PFSK-1 (cell line): ENCODE data around the gene OR1I1.

Experiments used
- FOXP2 ChIP-seq: optimal IDR thresholded peaks from 2 replicates; pipeline ENCODE3; 2011; ENCODE audit warnings: borderline replicate concordance, control low read depth, inconsistent platforms; ENCODE audit not compliant: insufficient read depth; ENCODE audit errors: extremely low read length, extremely low read depth
- POLR2AphosphoS5 ChIP-seq: IDR thresholded peaks from 2 replicates; pipeline ENCODE4 v1.6.1; 2012; ENCODE audit warnings: low read depth, mild to moderate bottlenecking, control low read depth, low read length, moderate library complexity
- REST ChIP-seq, 2 experiments: IDR thresholded peaks; 2 replicates each; pipeline versions ENCODE4 v1.6.1 to v1.8.0; 2011 to 2012; ENCODE audit warnings: low read depth in 2 of 2, low read length in 2 of 2, control low read depth in 1 of 2, inconsistent platforms in 1 of 2, mild to moderate bottlenecking in 1 of 2, moderate library complexity in 1 of 2; ENCODE audit not compliant: insufficient read depth in 1 of 2
- SIN3A ChIP-seq: IDR thresholded peaks from 2 replicates; pipeline ENCODE4 v1.6.1; 2012; ENCODE audit warnings: mild to moderate bottlenecking, low read length, moderate library complexity, borderline replicate concordance; ENCODE audit not compliant: insufficient read depth
- TAF1 ChIP-seq: IDR thresholded peaks from 2 replicates; pipeline ENCODE4 v1.6.1; 2012; ENCODE audit warnings: low read length, control low read depth, borderline replicate concordance; ENCODE audit not compliant: insufficient read depth

OR1I1 gene

GRCh38 chr19:15114153-15114540 is 32.1 kb downstream of the OR1I1 start:
- TF ChIP-seq FOXP2, result no peak
- no peak for TF ChIP-seq TAF1
- no peak for TF ChIP-seq SIN3A
- no peak for TF ChIP-seq REST (IDR thresholded peaks at IDR 0.05; ENCODE audit: insufficient read depth in 1 of 2, low read depth in 2 of 2, low read length in 2 of 2)
- no peak for TF ChIP-seq POLR2AphosphoS5

- TF ChIP-seq SIN3A, result no peak
- peak; percentile 87 for TF ChIP-seq FOXP2
- no peak for TF ChIP-seq REST (IDR thresholded peaks at IDR 0.05; ENCODE audit: insufficient read depth in 1 of 2, low read depth in 2 of 2, low read length in 2 of 2)
- peak; percentile 58; the same call in 1 of the 2 replicates for TF ChIP-seq POLR2AphosphoS5
- TF ChIP-seq TAF1, result no peak
Measured at GRCh38 chr19:15115080-15115479, 33.1 kb downstream of the OR1I1 start.

GRCh38 chr19:15115762-15116615 is 34.0 kb downstream of the OR1I1 start:
- TF ChIP-seq SIN3A (no peak), POLR2AphosphoS5 (no peak), REST (IDR thresholded peaks at IDR 0.05; ENCODE audit: insufficient read depth in 1 of 2, low read depth in 2 of 2, low read length in 2 of 2) (no peak), TAF1 (no peak), FOXP2 (no peak)

GRCh38 chr19:15116856-15117255 is 34.8 kb downstream of the OR1I1 start:
- TF ChIP-seq TAF1 (no peak), FOXP2 (no peak), SIN3A (no peak)

- no peak for TF ChIP-seq POLR2AphosphoS5
- TF ChIP-seq SIN3A, result no peak
- TF ChIP-seq FOXP2, result no peak
- TF ChIP-seq TAF1, result no peak
- TF ChIP-seq REST (IDR thresholded peaks at IDR 0.05; ENCODE audit: insufficient read depth in 1 of 2, low read depth in 2 of 2, low read length in 2 of 2), result no peak
Measured at GRCh38 chr19:15118248-15118647, 36.2 kb downstream of the OR1I1 start.
